Measurements from ENCODE around the gene SLC2A4.

SLC2A4 gene

GRCh38 chr17:7307686-7308624 lies 26.4 kb downstream of the SLC2A4 start:
- DNase-seq = no peak

GRCh38 chr17:7308625-7309433 lies 27.3 kb downstream of the SLC2A4 start:
- DNase-seq = peak; percentile 69

- DNase-seq = no peak
Observed at GRCh38 chr17:7309628-7310027, 28.1 kb downstream of the SLC2A4 start.

GRCh38 chr17:7311110-7311705 lies 29.7 kb downstream of the SLC2A4 start:
- no peak for DNase-seq

- DNase-seq = no peak
Observed at GRCh38 chr17:7312432-7313087, 31.0 kb downstream of the SLC2A4 start.

GRCh38 chr17:7313088-7313889 lies 31.8 kb downstream of the SLC2A4 start:
- no peak for DNase-seq

GRCh38 chr17:7313890-7314718 lies 32.6 kb downstream of the SLC2A4 start:
- DNase-seq = no peak

- DNase-seq = peak; percentile 73
Observed at GRCh38 chr17:7314719-7315569, 33.4 kb downstream of the SLC2A4 start, which contains the start of gene GPS2. Gene GPS2, minus strand, starts transcription at chr17:7315360. Its CDS starts 308 bp downstream, at chr17:7315052.

GRCh38 chr17:7315570-7316235 lies 34.2 kb downstream of the SLC2A4 start:
- no peak for DNase-seq

- DNase-seq = no peak
Observed at GRCh38 chr17:7317161-7317803, 35.8 kb downstream of the SLC2A4 start.

GRCh38 chr17:7318121-7318860 lies 36.8 kb downstream of the SLC2A4 start:
- no peak for DNase-seq

- DNase-seq = no peak
Observed at GRCh38 chr17:7321466-7321865, 39.9 kb downstream of the SLC2A4 start.

GRCh38 chr17:7322520-7323194 lies 41.1 kb downstream of the SLC2A4 start:
- DNase-seq = no peak

- peak; percentile 17 for DNase-seq
Observed at GRCh38 chr17:7323731-7324437, 42.4 kb downstream of the SLC2A4 start.

- DNase-seq = no peak
Observed at GRCh38 chr17:7324438-7324779, 42.9 kb downstream of the SLC2A4 start.

GRCh38 chr17:7325031-7325528 lies 43.6 kb downstream of the SLC2A4 start:
- DNase-seq = no peak

GRCh38 chr17:7326186-7326585 lies 44.7 kb downstream of the SLC2A4 start:
- no peak for DNase-seq

Data from NCI-H510A treated with DMSO at 0.1 percent for 48 hours (cell line).